AG08396 (cell line): ENCODE data around the gene SOX21.
"Not testable (repeated sequence)": the region's sequence is repeated elsewhere in the genome, so short reads cannot be mapped to it uniquely, and the experiment has no call there.

Experiments used
- DNase-seq: peaks from one replicate; pipeline ENCODE4 v3.0.0; 2012; ENCODE audit warnings: low spot score, mixed read lengths

SOX21 gene

DNA sequence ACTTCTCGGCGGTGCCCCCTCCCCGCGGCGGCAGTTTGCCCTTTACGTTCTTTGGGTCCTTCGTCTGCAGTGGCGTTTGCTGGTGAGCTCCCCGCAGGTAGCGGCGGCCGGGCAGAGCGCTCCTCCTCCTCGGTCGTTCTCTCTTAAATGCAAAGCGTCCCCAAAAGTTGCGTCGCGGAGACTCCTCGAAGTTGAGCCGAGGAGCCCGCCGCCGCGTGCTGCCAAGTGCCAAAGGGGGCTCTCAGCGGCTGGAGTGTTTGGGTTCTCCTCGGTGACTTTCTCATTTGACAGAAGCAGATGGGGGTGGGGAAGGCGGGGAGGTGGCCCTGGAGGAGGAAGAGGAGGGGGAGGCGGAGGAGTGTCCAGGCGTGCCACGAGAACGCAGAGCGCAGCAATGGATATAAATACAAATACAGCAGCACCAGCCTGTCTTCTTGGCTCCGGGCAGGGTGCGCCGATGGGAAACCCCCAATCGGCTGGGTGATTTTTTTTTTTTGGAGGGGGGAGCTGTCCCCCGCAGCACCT lies at the start of gene SOX21:
SOX21 (minus strand) TSS at position 259 of the 525 bp plus-strand sequence. CDS start 496 bp downstream, outside the sequence.
- DNase-seq: no peak

DNA sequence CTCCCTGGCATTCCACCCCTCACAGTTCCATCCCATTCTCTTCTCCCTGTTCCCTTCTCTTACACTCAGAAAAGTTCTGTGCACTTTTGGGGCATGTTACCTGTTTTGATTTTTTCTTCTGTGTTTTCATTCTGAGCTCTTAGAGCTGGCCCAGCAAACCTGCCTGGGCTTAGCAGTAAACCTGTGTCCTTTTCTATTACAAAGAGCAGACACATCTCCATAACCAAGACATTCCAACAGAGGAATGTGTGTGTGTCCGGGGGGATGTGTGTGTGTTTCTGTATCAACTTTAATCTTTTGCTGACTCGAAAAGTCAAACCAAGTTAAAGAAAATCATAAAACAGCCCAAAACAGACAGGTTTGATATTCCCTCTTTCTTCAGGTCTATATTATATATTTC lies 49.1 kb upstream of the SOX21 start:
- DNase-seq: no peak

DNA sequence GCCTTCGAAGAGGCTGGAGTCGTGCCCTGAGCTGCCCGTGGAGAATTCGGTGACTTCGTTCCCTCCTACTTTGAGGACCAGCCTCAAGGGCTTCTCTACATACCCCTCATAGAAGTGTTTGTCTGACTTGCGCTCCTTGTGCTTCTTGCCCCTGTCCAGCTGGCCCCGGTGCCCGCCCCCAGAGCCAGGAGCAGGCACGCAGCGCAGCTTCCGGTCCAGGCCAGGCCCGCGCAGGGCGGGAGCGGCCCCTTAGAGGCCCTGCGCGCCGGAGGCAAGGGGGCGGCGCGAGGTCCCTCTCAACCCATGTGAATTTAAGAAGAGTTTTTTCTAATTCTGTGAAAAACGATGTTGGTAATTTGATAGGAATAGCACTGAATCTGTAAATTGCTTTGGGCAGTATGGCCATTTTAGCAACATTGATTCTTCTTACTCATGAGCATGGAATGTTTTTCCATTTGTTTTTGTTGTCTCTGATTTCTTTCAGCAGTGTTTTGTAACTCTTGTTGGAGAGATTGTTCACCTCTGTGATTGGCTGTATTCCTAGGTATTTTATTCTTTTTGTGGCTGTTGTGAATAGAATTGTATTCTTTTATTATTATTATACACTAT lies 46.9 kb upstream of the SOX21 start:
- no peak for DNase-seq

DNA sequence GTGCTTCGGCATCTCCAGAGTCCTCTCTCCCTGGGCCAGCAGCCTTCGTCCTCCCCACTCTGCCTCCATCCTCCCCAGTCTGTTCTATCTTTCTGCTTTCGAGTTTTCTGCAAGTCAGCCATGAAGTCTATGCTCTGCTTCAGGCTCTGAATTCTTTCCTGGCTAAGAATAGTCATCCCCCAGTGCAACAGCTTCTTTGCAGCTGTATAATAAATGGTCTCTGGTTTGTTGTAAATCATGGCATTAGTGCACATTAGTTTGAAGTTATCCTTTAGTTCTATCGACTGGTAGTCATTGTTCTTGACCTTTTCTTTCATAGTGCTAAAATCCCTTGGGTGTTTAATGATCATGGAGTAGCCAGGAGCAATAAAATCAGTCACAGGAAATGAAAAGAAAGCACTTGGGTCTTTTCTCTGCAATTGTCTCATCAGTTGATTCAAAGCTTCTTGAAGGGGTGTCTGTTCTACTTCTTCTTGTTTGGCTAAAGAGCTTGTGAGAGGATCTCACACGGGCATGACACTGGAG lies 46.2 kb upstream of the SOX21 start:
- no peak for DNase-seq

DNA sequence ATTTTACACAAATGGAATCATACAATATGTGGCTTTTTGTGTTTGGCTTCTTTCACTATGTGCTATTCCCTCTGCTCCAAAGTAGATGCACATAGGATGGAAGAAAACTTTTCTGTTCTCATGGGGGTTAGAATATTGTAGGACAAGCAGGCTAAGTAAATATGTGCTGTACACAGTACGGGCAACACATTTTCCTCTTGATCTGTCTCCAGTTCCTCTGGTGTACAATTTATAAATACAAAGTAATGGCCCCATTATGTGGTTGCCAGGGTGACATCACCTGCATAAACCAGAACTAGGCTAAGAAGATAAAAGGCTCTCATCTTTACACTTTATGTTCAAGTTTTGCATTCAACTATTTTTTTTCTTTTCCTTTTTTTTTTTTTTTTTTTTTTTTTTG lies 41.0 kb upstream of the SOX21 start:
- DNase-seq: no peak

GRCh38 chr13:94749162-94749561 lies 36.8 kb upstream of the SOX21 start:
- DNase-seq: no peak

DNA sequence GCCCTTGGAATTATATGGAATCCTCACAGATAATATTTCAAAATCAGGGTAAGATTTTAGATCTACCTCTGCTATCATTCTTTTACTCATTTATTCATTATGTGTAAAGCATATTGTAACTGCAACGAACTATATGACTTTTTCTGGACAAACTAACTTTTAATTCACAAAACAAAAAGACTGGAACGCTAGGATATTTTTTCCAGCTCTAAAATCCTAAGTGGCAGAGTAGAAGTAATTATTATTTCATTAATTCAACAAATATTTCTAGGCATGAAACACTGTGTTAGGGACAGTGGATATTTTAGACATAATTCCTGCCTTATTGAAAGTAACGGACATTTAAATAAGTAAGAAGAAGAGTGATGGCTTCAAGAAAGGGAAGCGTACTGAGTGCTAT lies 26.9 kb upstream of the SOX21 start:
- DNase-seq: no peak

GRCh38 chr13:94731028-94731427 lies 18.7 kb upstream of the SOX21 start:
- no peak for DNase-seq

DNA sequence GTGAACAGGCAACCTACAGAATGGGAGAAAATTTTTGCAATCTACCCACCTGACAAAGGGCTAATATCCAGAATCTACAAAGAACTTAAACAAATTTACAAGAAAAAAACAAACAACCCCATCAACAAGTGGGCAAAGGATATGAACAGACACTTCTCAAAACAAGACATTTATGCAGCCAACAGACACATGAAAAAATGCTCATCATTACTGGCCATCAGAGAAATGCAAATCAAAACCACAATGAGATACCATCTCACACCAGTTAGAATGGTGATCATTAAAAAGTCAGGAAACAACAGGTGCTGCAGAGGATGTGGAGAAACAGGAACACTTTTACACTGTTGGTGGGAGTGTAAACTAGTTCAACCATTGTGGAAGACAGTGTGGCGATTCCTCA lies 17.6 kb upstream of the SOX21 start:
- DNase-seq: not testable (repeated sequence)

GRCh38 chr13:94726425-94726824 lies 14.1 kb upstream of the SOX21 start:
- DNase-seq: no peak

DNA sequence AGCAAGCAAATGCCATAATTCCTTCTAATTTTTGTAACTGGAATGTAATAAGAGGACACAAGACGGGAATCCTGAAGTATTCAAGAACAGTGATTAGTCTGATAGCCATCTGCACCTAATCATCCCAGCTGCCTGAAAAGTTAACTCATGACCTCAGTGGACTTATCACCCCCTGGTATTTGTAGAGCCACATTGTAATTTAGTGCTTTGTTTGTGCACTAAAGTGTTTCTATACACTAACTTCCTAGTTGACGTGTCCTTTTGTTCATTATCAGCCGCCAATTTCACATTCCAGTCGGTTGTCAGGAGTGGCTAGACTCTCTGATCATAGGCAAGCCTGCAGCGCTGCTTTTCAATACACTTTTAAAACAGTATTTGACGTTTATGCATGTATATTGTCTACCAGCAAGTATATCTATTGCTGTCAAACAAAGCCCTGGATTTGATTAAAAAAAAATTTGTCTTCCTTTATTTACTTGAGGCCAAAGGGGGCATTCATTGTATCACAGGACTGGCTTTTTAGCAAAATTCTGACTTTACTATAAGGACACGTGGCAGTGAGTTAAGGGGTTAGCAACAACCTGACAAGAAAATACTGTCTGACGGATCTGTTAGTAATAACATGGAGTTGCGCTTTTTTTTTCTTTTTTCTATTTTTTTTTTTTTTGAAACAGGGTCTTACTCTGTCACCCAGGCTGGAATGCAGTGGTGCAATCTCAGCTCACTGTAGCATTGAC lies 10.4 kb upstream of the SOX21 start:
- DNase-seq: no peak

DNA sequence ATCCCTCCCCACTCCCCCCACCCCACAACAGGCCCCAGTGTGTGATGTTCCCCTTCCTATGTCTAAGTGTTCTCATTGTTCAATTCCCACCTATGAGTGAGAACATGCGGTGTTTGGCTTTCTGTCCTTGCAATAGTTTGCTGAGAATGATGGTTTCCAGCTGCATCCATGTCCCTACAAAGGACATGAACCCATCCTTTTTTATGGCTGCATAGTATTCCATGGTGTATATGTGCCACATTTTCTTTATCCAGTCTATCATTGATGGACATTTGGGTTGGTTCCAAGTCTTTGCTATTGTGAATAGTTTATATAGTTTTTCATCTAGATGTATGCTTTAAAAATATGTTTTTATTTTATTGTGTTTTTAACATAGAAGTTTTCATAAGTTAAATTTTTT lies 6.4 kb upstream of the SOX21 start:
- not testable (repeated sequence) for DNase-seq

DNA sequence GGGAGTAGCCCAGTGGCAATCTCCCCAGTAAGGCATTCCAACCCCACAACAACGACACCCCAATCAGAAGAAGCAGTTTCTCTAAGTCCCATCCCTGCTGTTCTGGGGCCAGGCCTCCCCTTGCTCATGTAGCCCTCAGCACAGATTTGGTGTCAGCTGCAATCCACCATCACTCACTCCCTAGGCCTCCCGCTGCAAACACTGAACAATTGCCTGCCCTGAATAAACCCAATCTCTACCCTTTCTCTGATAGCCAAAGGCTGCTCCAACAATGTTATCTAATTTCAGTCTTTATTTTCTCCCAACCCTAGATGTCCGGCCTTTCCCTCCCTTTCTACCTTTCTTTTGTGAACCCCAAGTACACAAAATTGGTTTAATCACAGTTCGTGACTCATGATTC lies 5.6 kb upstream of the SOX21 start:
- no peak for DNase-seq

GRCh38 chr13:94716016-94716415 lies 3.7 kb upstream of the SOX21 start:
- no peak for DNase-seq

- no peak for DNase-seq
Observed at GRCh38 chr13:94713561-94714182, 1.3 kb upstream of the SOX21 start.

DNA sequence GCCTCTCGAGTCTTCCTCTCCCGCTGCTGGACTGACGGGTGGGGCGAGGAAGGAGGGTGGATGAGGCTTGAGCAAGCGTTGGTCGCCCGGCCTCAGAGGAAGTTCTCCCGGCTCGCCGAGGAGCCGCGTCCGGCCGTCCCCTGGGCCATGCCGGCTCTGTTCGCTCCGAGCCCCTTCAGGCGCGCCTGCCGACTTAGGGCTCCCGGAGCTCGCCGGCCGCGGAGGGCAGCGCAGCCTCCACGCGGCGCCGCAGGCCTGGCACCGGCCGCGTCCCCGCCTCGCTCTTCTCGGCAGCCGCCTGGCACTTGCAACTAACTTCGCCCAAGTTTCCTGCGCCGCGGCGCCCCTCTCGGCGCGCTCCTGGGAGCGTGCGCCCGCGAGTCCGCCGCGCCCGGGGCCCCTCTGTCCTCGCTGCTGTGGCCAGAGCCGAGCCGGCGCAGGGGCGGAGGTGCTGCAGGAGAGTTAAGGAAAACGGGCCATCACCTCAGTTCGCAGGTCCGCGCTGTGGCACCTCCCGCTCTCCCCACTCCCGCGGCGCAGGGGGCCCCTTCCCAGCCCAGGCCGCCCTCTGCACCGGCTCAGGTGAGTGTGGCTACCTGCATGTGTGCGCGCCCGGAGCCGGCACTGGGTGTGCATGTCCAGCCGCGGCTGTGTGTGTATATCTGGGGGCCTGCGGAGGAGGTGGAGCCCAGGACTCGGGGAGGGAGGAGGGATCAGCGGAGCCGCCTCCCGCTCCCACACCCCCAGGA lies 641 bp upstream of the SOX21 start:
- no peak for DNase-seq

- no peak for DNase-seq
Observed at GRCh38 chr13:94711561-94712286, 621 bp downstream of the SOX21 start.

- DNase-seq: no peak
Observed at GRCh38 chr13:94710881-94711560, 1.3 kb downstream of the SOX21 start.

DNA sequence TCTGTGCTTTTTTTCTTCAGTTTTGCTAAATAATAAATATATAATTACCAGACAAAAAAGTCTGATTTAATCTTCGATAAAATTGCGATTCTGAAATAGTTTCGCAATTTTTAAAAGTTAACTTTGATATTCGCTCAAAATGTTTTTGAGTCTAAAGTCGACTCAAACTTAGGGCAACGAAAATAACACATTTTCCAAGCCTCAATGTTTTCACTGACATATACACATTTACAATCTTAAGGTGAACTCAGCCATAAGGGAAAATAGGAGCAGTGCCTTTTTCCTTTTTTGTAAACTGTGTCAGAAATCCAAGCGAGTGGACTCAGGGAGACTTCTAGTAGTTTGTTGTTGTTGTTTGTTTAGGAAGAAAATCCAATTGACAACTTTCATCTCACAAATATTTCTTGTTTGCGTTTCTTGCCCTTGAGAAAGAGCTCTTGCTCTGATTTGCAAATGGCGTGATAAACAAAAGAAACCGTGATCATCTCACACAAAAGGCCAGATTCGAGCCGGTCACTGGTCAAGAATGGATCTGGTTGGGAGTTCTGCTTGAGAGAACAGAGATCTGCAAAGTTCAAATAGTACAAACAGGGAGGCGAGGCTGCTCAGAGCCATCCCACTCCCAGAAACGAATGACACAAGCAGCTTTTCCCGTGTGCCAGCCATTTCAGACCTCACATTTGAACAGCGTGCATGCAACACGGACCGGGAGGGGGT lies 2.1 kb downstream of the SOX21 start:
- no peak for DNase-seq
